GM10847 (cell line): ENCODE data around the gene DLG1.

Source experiments
- POLR2A ChIP-seq: IDR thresholded peaks from 2 replicates; pipeline ENCODE4 v1.6.1; 2011; ENCODE audit not compliant: insufficient read length; ENCODE audit errors: extremely low read depth

Gene DLG1

DNA sequence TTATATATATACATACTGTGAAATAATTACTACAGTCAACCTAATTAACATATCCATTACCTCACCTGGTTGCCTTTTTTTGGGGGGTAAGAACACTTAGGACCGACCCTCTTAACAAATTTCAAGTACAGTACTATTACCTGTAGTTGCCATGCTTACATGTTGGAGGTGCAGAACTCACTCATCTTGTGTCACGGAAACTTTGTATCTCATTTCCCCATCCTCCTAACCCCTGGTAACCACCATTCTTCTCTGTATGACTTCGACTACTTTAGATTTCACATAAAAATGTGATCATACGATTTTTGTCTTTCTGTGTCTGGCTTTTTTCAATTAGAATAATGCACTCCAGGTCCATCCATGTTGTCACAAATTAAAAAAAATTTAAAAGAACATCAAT, 213.3 kb downstream of the DLG1 start:
- no peak for TF ChIP-seq POLR2A

DNA sequence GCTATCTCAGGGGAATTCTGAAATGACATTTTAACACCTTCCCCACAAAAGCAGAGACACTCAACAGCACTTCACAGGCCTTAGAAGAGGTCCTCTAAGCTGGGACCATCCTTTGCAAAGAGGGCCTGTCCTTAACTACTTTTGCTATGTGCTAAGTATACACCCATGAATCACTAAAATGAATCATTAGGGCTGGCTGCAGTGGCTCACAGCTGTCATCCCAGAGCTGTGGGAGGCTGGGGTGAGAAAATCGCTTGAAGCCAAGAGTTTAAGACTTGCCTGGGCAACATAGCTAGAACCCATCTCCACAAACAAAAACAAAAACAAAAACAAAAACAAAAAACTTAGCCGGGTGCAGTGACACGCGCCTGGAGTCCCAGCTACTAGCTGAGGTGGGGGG, 214.9 kb downstream of the DLG1 start:
- no peak for TF ChIP-seq POLR2A

DNA sequence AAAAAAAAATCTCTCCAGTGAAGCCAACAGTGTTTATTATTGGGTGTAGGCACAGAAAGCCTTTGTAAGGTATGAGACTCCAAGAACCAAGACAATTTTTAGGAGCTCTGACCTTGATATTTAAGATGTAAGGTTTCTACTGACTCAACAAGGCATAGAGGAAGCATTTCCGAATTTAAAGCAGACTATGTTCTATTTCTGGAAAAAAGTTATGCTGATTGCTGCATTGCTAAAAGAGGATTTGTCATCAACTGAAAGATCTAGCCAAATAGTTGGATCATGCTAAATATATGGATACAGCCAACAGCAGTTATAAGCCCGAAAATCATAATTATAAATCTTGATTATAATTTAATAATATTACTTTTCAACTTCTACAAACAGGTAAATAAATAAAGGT, 215.5 kb downstream of the DLG1 start:
- no peak for TF ChIP-seq POLR2A

DNA sequence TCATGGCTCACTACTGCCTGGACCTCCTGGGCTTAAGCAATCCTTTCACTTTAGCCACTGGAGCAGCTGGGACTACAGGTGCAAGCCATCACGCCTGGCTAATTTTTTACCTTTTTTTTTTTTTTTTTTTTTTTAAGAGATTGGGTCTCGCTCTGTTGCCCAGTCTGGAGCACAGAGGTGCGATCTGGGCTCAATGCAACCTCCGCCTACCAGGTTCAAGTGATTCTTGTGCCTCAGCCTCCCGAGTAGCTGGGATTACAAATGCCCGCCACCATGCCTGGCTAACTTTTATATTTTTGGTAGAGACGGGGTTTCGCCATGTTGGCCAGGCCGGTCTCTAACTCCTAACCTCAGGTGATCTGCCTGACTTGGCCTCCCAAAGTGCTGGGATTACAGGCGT, 218.1 kb downstream of the DLG1 start:
- TF ChIP-seq POLR2A: no peak

DNA sequence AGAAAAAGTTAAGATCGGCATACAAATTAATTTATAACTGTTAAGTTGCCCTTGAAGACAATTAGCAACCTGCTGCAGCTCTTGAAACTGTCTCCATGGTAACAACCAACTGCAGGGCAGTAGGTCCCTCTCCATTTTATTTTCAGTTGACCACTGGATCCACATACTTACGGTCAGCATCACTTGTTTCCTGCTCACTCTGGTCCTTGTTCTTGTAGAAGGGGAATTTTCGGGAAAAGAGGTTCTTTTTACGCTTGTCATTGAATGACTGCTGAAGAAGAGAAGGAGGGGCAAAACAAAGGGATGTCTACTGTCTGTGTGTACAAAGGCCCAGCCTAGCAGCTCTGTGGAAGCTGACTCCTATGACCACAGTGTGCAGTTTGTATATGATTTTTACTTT, 222.0 kb downstream of the DLG1 start:
- TF ChIP-seq POLR2A: no peak

DNA sequence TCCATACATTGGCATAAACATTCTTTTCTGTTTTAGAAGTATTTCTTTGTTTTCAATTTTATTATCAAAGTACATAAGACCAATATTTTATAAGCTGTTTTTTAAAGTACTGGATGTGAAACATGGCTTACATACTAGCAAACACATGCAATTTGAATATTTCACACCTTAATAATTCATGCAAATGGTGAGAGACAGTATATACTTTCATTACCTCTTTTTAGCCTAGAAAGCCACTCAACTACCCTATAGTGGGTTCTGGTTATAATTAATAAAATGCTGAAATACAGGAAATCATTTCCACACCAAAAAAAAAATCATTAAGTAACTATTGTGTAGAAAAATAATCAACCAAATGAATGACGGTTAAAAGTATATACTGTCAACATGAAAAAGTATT, 230.3 kb downstream of the DLG1 start:
- no peak for TF ChIP-seq POLR2A

DNA sequence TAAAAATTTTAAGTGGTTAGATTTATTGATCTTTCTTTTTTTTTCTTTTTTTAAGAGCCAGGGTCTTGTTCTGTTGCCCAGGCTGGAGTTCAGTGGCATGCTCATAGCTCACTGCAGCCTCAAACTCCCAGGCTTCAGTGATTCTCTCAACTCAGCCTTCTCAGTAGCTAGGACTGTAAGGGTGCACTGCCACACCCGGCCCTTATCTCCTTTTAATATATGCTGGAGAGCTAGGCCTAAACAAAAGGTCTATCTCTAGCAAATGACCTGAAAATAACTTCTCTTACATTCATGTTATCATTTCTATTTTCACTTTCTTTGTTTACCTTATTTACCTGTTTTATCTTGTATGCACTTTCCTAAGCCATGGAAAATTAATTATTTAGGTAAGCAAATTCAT, 233.6 kb downstream of the DLG1 start:
- TF ChIP-seq POLR2A: no peak

DNA sequence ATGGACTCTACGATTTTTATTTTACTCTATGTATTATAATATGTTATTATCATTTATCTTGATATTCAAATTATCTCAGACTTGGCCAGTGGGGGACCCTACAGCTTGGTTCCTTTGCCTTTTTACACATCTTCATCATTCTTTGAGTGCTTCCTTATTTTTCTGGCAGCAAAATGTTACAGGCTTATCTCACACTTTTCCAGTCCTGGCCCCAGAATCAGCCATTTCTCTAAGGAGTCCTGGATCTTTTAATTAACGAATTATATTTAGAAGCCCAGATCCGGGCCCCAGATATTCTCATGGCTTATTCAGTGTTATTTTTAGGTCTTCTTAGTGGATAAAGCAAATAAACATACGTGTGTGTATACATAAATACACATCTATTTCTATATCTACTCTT, 236.0 kb downstream of the DLG1 start:
- no peak for TF ChIP-seq POLR2A

DNA sequence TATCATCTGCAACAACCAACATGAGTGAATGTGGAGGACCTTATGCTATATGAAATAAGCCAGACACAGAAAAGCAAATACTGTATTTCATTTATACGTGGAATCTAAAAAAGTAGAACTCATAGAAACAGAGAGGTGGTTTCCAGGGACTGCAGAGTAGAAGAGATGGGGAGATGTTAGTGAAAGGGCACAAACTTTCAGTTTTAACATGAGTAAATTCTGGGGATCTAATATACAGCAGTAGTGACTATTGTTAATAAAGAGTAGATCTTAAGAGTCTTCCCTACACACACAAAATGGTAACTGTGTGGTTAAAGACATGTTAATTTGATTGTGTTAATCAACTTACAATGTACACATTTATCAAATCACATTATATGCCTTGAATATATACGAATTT, 247.9 kb downstream of the DLG1 start:
- TF ChIP-seq POLR2A: no peak

DNA sequence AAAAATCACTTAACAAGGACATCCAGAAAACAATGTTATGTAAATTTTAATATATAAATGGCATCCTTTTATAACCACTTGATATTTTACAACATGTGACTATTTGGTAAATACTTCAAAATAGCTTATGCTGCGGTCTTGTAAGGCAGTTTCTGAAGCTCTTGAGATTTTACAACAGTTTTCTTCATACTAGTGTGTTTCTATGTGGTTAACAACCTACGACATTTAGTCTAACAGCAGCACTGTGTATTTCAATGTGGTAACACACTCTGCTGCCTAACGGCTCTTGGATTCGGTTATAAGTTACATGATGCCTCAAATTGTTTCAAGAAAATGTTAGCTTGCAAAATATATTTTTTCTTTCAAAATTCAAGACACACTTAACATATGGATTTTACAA, 255.9 kb downstream of the DLG1 start:
- no peak for TF ChIP-seq POLR2A

DNA sequence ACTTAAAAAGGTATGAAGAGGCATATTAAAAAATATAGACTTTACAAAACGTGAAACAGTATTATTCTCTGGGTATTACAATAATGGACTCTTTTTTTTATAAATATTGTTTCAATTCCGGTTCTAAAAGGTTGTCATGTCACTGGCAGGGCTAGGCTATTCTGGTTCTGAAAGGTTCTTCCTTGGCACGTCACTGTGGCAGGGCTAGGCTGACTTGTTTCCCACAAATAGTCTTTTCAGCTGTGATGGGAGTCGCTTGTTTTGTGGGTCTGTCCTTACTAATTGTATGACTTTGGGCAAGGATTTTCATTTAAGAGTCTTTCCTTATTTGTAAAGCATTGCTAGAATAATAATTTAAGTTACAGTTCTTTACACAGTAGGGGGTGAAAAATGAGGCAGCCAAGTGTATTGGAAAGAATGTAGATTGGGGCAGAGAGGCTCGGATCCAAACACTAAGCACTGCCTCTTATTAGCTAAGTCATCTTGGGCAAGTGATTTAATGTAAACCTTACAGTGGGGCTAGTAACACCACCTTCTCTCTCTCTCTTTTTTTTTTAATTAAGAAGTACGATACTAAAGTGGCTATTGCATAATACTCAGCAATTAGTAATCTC, 256.4 kb downstream of the DLG1 start:
- TF ChIP-seq POLR2A: no peak

DNA sequence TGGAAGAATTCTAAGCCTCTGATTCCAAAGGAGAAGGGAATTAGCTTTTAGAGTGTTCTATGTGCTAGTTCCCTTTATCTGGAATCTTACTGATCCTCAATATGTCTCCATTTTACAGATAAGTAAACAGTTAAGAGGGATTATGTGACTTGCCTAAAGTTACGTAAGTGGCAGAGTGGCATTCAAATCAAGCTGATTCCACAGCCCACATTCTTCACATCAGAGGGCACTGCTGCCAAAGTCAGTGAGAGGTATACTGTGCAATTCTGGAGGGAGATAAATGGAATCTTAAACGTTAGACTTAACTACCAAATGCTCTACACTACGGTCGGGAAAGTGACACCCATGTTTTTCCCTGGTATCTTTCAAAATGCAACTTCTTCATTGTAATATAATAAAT, 257.8 kb downstream of the DLG1 start:
- TF ChIP-seq POLR2A: no peak

DNA sequence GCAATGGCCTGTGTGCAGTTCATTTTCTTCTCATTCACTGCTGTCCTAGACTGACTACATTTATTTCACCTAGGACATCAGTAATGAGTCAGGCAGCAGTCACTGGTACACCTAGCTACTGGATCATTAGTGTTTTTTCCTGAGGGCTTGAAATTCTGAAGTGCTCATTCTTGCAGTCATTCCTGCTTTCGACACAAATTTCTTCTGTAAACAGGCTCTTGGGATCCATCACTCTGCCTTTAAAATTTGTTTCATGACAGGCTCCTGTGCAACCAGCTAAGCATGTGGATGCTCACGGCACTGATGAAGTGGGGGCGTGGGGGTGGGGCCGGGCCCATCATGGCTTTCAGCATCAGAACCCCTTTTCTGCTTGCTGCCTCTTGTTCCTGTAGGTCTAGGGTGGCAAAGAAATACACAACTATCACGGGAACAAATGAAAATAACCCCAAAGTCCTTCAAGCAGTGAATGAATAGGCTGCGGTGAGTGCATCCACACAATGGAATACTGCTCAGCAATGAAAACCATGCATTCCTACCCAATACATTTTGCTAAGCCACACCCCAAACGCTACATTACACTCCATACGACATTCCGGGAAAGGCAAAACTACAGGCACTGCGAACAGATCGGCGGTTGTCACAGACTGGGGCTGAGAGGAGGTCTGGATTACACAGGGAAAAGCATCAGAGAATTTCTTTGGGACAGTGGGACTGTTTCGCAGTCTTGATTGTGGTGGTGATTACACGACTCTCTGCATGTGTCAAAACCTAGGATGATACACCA, 259.5 kb downstream of the DLG1 start:
- TF ChIP-seq POLR2A: no peak

DNA sequence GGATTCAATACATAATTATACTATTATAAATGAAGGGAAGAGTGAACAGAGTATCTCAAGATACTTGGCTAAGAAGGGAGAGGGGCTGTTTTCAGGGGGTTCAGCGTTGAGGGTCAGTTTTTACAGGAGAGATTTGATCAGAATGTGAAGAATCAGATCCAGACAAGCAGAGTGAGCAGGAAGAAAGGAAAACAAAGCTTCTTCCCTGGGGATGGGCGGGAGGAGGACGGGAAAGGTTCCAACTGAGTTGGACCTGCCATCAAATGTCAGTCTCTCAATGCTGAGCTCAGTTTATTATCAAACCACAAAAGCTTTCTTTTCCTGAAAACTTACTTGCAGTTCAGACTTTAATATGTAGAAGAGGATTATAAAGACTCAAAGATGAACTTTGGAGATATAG, 262.8 kb downstream of the DLG1 start:
- no peak for TF ChIP-seq POLR2A

DNA sequence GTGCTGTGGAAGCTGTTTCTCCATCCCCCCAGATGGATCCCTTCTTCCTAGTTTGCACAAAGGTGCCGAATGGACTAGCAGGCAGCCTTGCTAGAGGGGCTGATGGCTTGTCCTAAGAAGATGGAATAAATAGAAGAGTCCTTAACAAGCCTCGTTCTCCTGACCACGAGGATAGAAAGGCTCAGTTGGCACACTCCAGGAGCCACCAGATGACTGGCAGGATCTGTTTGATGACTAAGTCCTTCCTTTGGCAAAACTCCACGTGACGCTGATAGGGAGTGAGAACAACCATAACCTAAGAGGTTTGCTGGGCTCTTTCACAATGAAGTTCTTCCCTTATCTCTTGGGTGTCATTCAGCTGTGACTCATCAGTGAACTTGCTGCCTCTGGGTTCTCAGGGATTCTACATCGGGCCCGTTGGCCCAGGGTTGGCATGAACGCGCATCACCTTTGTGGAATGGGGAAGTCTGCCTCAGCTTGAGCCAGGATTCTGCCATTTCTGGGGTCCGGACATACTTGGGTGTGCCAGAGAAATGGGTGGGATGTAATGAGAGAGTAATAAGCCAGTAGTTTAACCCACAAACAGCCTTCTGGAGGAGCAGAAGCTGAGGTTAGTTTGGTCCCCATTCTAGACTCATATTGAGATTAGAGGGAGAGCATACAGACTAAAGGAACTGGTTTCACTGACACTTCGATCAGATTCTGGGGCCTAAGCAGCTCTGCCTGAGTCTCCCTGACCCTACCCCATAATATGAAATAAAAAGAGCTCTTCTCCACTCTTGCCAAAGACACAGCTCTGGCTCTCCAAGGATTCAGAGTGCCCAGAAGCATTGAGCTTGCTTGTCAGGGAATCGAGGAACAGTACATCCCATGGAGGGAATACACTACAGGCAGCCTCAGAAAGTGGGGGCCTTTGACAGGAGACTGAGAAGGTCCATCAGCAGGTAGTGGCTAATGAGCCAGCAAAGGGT, 266.8 kb downstream of the DLG1 start:
- TF ChIP-seq POLR2A: no peak
